ENCODE data around the gene SLC9A9. TPM values are rescaled to one million over a fixed set of nuclear protein-coding genes. Genes with fewer than 3 reads are reported as not detected.

The SLC9A9 gene
- total RNA-seq, 1 experiment from 2014 or later: 1.4 TPM

- Histone ChIP-seq H3K9me3 (ENCODE audit: low read depth, low read length, poor library complexity, severe bottlenecking) (peaks cover 9% of the 10 kb centered on the region), H3K4me3 (ENCODE audit: low read depth, low read length, poor library complexity, severe bottlenecking) (no peak overlapping the region), H3K27me3 (replicated peaks; ENCODE audit: insufficient read depth, low read depth, low read length, poor library complexity) (no peaks in the 10 kb centered on the region), H3K4me1 (ENCODE audit: insufficient read depth, low read length, poor library complexity, severe bottlenecking) (no peaks in the 10 kb centered on the region), H3K36me3 (ENCODE audit: insufficient read depth, low read length, poor library complexity, severe bottlenecking) (no peaks in the 10 kb centered on the region), H3K27ac (ENCODE audit: low read depth, low read length, poor library complexity, severe bottlenecking) (no peak overlapping the region)
- CTCF ChIA-PET: no interaction called here
- no peak for TF ChIP-seq CTCF (conservative IDR thresholded peaks at IDR 0.05; ENCODE audit: low read depth, low read length)
- TF ChIP-seq EZH2 (IDR thresholded peaks at IDR 0.05; ENCODE audit: borderline replicate concordance, low read depth, low read length, poor library complexity, severe bottlenecking): no peak
- POLR2A ChIA-PET (ENCODE audit: low non-redundant PET): no interaction called here
- intact Hi-C loops (cut with micrococcal nuclease; ENCODE audit: unreplicated experiment): no loop called here
- no TSS peak for BruUV-seq (replicated peaks)
- DNase-seq (ENCODE audit: low spot score): no peak
Measured at GRCh38 chr3:143633816-143634215, 214.5 kb downstream of the SLC9A9 start.

DNA sequence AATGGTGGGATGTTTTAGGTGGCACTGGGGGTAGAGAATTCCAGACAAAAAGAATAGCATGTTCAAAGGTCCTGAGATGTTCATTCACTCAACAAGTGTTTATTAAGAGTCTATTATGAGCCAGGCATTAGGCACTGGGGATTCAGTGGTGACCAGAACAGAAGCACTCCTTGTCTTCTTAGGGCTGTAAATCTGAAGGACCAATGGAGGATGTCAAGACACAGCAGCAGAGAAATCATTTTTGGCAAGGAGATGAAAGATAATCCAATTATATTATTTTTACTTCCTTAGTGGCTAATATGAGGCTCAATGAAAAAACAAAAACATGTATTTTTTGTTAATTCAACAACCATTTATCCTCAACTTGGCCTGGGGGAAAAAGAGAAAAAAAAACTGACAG is 218.5 kb downstream of the SLC9A9 start:
- BruUV-seq (replicated peaks): no TSS peak
- no peaks in the 10 kb centered on the region for H3K27me3 ChIP-seq (replicated peaks; ENCODE audit: insufficient read depth, low read depth, low read length, poor library complexity)
- no peaks in the 10 kb centered on the region for H3K36me3 ChIP-seq (ENCODE audit: insufficient read depth, low read length, poor library complexity, severe bottlenecking)
- intact Hi-C loops (cut with micrococcal nuclease; ENCODE audit: unreplicated experiment): no loop called here
- no peak overlapping the region for H3K4me3 ChIP-seq (ENCODE audit: low read depth, low read length, poor library complexity, severe bottlenecking)
- ChIA-PET POLR2A (ENCODE audit: low non-redundant PET) (no interaction called here), CTCF (no interaction called here)
- TF ChIP-seq EZH2 (IDR thresholded peaks at IDR 0.05; ENCODE audit: borderline replicate concordance, low read depth, low read length, poor library complexity, severe bottlenecking) (no peak), CTCF (conservative IDR thresholded peaks at IDR 0.05; ENCODE audit: low read depth, low read length) (no peak)
- no peak overlapping the region for H3K27ac ChIP-seq (ENCODE audit: low read depth, low read length, poor library complexity, severe bottlenecking)
- no peaks in the 10 kb centered on the region for H3K4me1 ChIP-seq (ENCODE audit: insufficient read depth, low read length, poor library complexity, severe bottlenecking)
- DNase-seq (ENCODE audit: low spot score): no peak
- no peaks in the 10 kb centered on the region for H3K9me3 ChIP-seq (ENCODE audit: low read depth, low read length, poor library complexity, severe bottlenecking)

DNA sequence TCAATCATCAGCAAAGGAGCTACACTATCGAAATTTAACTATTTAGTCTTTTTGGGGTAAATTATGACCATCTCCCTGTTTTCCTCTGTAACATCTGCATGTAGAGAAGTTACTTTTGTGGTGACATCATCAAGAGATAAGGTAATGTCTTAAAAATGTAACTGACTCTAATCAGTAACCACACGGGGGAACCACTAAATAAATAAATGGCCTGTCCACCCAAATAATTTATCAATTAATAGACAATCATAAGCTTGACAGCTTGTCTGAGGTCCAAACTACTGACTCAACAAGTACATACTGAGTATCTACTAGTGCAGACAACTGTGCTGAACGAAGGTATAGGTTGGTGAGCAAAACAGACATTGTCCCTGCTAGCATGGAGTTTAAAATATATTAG is 219.3 kb downstream of the SLC9A9 start:
- POLR2A ChIA-PET (ENCODE audit: low non-redundant PET): no interaction called here
- CTCF ChIA-PET: no interaction called here
- intact Hi-C loops (cut with micrococcal nuclease; ENCODE audit: unreplicated experiment): no loop called here

More for the DNA sequence above, 219.3 kb downstream of the SLC9A9 start:
- TF ChIP-seq EZH2 (IDR thresholded peaks at IDR 0.05; ENCODE audit: borderline replicate concordance, low read depth, low read length, poor library complexity, severe bottlenecking) (no peak), CTCF (conservative IDR thresholded peaks at IDR 0.05; ENCODE audit: low read depth, low read length) (no peak)
- no peaks in the 10 kb centered on the region for H3K36me3 ChIP-seq (ENCODE audit: insufficient read depth, low read length, poor library complexity, severe bottlenecking)
- no peak overlapping the region for H3K27ac ChIP-seq (ENCODE audit: low read depth, low read length, poor library complexity, severe bottlenecking)
- no TSS peak for BruUV-seq (replicated peaks)
- DNase-seq (ENCODE audit: low spot score): no peak
- no peaks in the 10 kb centered on the region for H3K27me3 ChIP-seq (replicated peaks; ENCODE audit: insufficient read depth, low read depth, low read length, poor library complexity)
- H3K4me1 ChIP-seq (ENCODE audit: insufficient read depth, low read length, poor library complexity, severe bottlenecking): no peaks in the 10 kb centered on the region
- H3K4me3 ChIP-seq (ENCODE audit: low read depth, low read length, poor library complexity, severe bottlenecking): no peak overlapping the region
- no peaks in the 10 kb centered on the region for H3K9me3 ChIP-seq (ENCODE audit: low read depth, low read length, poor library complexity, severe bottlenecking)
